Measurements from ENCODE around the gene MSMP. TPM values are rescaled to one million over a fixed set of nuclear protein-coding genes. Genes with fewer than 3 reads are reported as not detected.
A peak's percentile ranks its signal among the peaks of the same experiment; 100 is the strongest.

MSMP gene
- total and polyA plus RNA-seq, 2 donors (not counting 1 experiment from before 2014, with no cell fraction given): 2.3 to 3.9 TPM

- no peak for ATAC-seq (ENCODE audit: low read depth)
- Mint-ChIP-seq H3K27me3 (no peaks in the 10 kb centered on the region), H3K4me1 (peaks cover 52% of the 10 kb centered on the region), H3K9me3 (ENCODE audit: insufficient read depth) (no peaks in the 10 kb centered on the region), H3K4me3 (peak overlapping the region; percentile 84), H3K27ac (peak overlapping the region; percentile 78)
- Histone ChIP-seq H3K27me3 (replicated peaks in 1 of 4; ENCODE audit: control extremely low read depth in 1 of 4, control insufficient read depth in 3 of 4, insufficient read depth in 4 of 4, low read length in 3 of 4) (no peaks in the 10 kb centered on the region), H3K9me3 (ENCODE audit: control extremely low read depth in 1 of 3, control insufficient read depth in 2 of 3, insufficient read depth in 1 of 3, low read length in 2 of 3) (no peaks in the 10 kb centered on the region), H3K4me3 (ENCODE audit: control extremely low read depth in 1 of 5, extremely low read depth in 1 of 5, insufficient read depth in 1 of 5, low read depth in 2 of 5, low read length in 4 of 5) (peak overlapping the region; percentile 73 to 92 (median 84)), H4K20me1 (ENCODE audit: control insufficient read depth, insufficient read depth, low read length, poor library complexity, severe bottlenecking) (peaks cover 44% of the 10 kb centered on the region), H3K79me2 (ENCODE audit: control insufficient read depth, insufficient read depth, low read length) (peaks cover 91% of the 10 kb centered on the region), H2AFZ (ENCODE audit: insufficient read depth, low read depth, low read length, poor library complexity, severe bottlenecking) (peak overlapping the region; percentile 82), H3K9ac (ENCODE audit: low read length) (peak overlapping the region; percentile 81), H3K36me3 (replicated peaks in 1 of 2; ENCODE audit: control extremely low read depth in 1 of 2, control insufficient read depth in 1 of 2, extremely low read depth in 1 of 2, insufficient read depth in 2 of 2, low read length in 1 of 2) (peaks cover 0 to 45% of the 10 kb centered on the region in 2 experiments), H3K27ac (ENCODE audit: low read length in 2 of 2) (peak overlapping the region; percentile 35 to 77), H3K4me1 (ENCODE audit: control insufficient read depth in 2 of 2, insufficient read depth in 2 of 2, low read length in 2 of 2) (peaks cover 37 to 44% of the 10 kb centered on the region in 2 donors), H3K4me2 (replicated peaks; ENCODE audit: low read depth, low read length, poor library complexity, severe bottlenecking) (peak overlapping the region; percentile 88)
- TF ChIP-seq, protein P1, sequence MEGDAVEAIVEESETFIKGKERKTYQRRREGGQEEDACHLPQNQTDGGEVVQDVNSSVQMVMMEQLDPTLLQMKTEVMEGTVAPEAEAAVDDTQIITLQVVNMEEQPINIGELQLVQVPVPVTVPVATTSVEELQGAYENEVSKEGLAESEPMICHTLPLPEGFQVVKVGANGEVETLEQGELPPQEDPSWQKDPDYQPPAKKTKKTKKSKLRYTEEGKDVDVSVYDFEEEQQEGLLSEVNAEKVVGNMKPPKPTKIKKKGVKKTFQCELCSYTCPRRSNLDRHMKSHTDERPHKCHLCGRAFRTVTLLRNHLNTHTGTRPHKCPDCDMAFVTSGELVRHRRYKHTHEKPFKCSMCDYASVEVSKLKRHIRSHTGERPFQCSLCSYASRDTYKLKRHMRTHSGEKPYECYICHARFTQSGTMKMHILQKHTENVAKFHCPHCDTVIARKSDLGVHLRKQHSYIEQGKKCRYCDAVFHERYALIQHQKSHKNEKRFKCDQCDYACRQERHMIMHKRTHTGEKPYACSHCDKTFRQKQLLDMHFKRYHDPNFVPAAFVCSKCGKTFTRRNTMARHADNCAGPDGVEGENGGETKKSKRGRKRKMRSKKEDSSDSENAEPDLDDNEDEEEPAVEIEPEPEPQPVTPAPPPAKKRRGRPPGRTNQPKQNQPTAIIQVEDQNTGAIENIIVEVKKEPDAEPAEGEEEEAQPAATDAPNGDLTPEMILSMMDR (IDR thresholded peaks at IDR 0.05): no peak
- TF ChIP-seq EZH2 (IDR thresholded peaks at IDR 0.05; ENCODE audit: borderline replicate concordance, insufficient read depth, low read depth, low read length, poor library complexity, severe bottlenecking): no peak
- POLR2A ChIA-PET: interaction anchor here (0.7 to 2.4 kb wide), 10 partner anchors 8 to 101 kb away, joined by 3 to 29 read pairs (median 4); partner anchors contain the start of genes CCDC107, CREB3, FAM221B and RMRP
- no peak for DNase-seq
- CTCF ChIA-PET: interaction anchor here (1.0 to 9.4 kb wide), 14 partner anchors 10 to 145 kb away, joined by 3 to 142 read pairs (median 8); partner anchors contain the start of genes ARHGEF39, CCDC107, CREB3 and RMRP
- WGBS (ENCODE audit: insufficient coverage): under 1% methylated on average over 23 of the region's 24 CpGs
- intact Hi-C loops (cut with micrococcal nuclease): loop anchor here (1.0 kb wide), 1 partner anchor 64 kb away; the partner anchor contains the start of gene SPAG8
Observed at GRCh38 chr9:35748242-35748857, 5.7 kb downstream of the MSMP start.

GRCh38 chr9:35746583-35746982, 7.5 kb downstream of the MSMP start:
- peak overlapping the region; percentile 84 for H3K4me3 Mint-ChIP-seq
- POLR2A ChIA-PET: interaction anchor here (1.4 kb wide), 1 partner anchor 15 kb away, joined by 4 read pairs; the partner anchor contains the start of genes CREB3 and TLN1
- peaks cover 49% of the 10 kb centered on the region for H3K4me1 Mint-ChIP-seq
- Histone ChIP-seq H3K9ac (ENCODE audit: low read length) (peak overlapping the region; percentile 81), H3K4me1 (ENCODE audit: control insufficient read depth in 2 of 2, insufficient read depth in 2 of 2, low read length in 2 of 2) (peaks cover 37 to 44% of the 10 kb centered on the region in 2 donors), H3K27me3 (replicated peaks in 1 of 4; ENCODE audit: control extremely low read depth in 1 of 4, control insufficient read depth in 3 of 4, insufficient read depth in 4 of 4, low read length in 3 of 4) (no peaks in the 10 kb centered on the region), H4K20me1 (ENCODE audit: control insufficient read depth, insufficient read depth, low read length, poor library complexity, severe bottlenecking) (peaks cover 44% of the 10 kb centered on the region), H2AFZ (ENCODE audit: insufficient read depth, low read depth, low read length, poor library complexity, severe bottlenecking) (no peak overlapping the region), H3K36me3 (replicated peaks in 1 of 2; ENCODE audit: control extremely low read depth in 1 of 2, control insufficient read depth in 1 of 2, extremely low read depth in 1 of 2, insufficient read depth in 2 of 2, low read length in 1 of 2) (peaks cover 0 to 44% of the 10 kb centered on the region in 2 experiments), H3K4me3 (ENCODE audit: control extremely low read depth in 1 of 5, extremely low read depth in 1 of 5, insufficient read depth in 1 of 5, low read depth in 2 of 5, low read length in 4 of 5) (no peak overlapping the region), H3K27ac (ENCODE audit: low read length in 2 of 2) (no peak overlapping the region), H3K9me3 (ENCODE audit: control extremely low read depth in 1 of 3, control insufficient read depth in 2 of 3, insufficient read depth in 1 of 3, low read length in 2 of 3) (no peaks in the 10 kb centered on the region), H3K4me2 (replicated peaks; ENCODE audit: low read depth, low read length, poor library complexity, severe bottlenecking) (peak overlapping the region; percentile 88), H3K79me2 (ENCODE audit: control insufficient read depth, insufficient read depth, low read length) (peaks cover 80% of the 10 kb centered on the region)
- no peaks in the 10 kb centered on the region for H3K9me3 Mint-ChIP-seq (ENCODE audit: insufficient read depth)
- DNase-seq (no peak), ATAC-seq (ENCODE audit: low read depth) (no peak)
- TF ChIP-seq EZH2 (IDR thresholded peaks at IDR 0.05; ENCODE audit: borderline replicate concordance, insufficient read depth, low read depth, low read length, poor library complexity, severe bottlenecking): no peak
- TF ChIP-seq, protein P1 (IDR thresholded peaks at IDR 0.05): no peak
- 60% methylated on average over 2 of the region's 3 CpGs for WGBS (ENCODE audit: insufficient coverage)
- peak overlapping the region; percentile 37 for H3K27ac Mint-ChIP-seq
- H3K27me3 Mint-ChIP-seq: no peaks in the 10 kb centered on the region
- CTCF ChIA-PET: interaction anchor here (1.2 to 9.4 kb wide), 7 partner anchors 12 to 136 kb away, joined by 4 to 142 read pairs (median 19); partner anchors contain the start of genes CCDC107, CREB3, RMRP and TLN1
- intact Hi-C loops (cut with micrococcal nuclease): no loop called here
